Left lung (tissue), 10 donors: ENCODE data around the gene QRICH2. TPM values are rescaled to one million over a fixed set of nuclear protein-coding genes. Genes with fewer than 3 reads are reported as not detected.

Experiments
- ATAC-seq: fragments of 200-7000 bp; cut with Tn5 transposase; one replicate; pipeline ENCODE4 v1.9.1; 2020; ENCODE audit warnings: moderate library complexity
- DNase-seq, 4 donors: peaks; one replicate each; pipeline ENCODE4 v3.0.0-alpha.2; 2013 to 2020
- H3K27ac ChIP-seq, 2 donors: fragments of 200-600 bp; sonication (generic) in 1 of 2; one replicate each; pipeline versions ENCODE4 v1.5.0 to v1.8.0; 2020 to 2021
- H3K27me3 ChIP-seq, 2 donors: fragments of 200-600 bp; sonication (generic) in 1 of 2; one replicate each; pipeline versions ENCODE4 v1.5.0 to v1.8.0; 2020 to 2021
- H3K36me3 ChIP-seq, 2 donors: fragments of 200-600 bp; sonication (generic) in 1 of 2; one replicate each; pipeline versions ENCODE4 v1.5.0 to v1.8.0; 2020 to 2021
- H3K4me1 ChIP-seq, 2 donors: fragments of 200-600 bp; one replicate each; pipeline ENCODE4 v1.8.0; 2021
- H3K4me3 ChIP-seq, 2 donors: fragments of 200-600 bp; sonication (generic) in 1 of 2; one replicate each; pipeline versions ENCODE4 v1.5.0 to v1.8.0; 2020 to 2021; ENCODE audit warnings: mild to moderate bottlenecking in 1 of 2
- H3K9me3 ChIP-seq, 2 donors: fragments of 200-600 bp; sonication (generic) in 1 of 2; one replicate each; pipeline versions ENCODE4 v1.5.0 to v1.8.0; 2020 to 2021
- CTCF ChIP-seq, 2 donors: fragments of 200-600 bp; sonication (generic) in 1 of 2; IDR thresholded peaks; one replicate each; pipeline versions ENCODE4 v1.5.0 to v1.8.0; 2021; ENCODE audit warnings: antibody characterized with exemption in 2 of 2
- intact Hi-C, 2 donors: fragments of 100-400 bp; cut with DNase I; formaldehyde crosslinking; loops; one replicate each; pipeline versions ENCODE4 v1.11.2 to v1.14.2; 2022
- polyA plus RNA-seq, 6 donors: library from polyadenylated mRNA; unstranded; fragments of 120-200 nt; gene quantifications; one replicate each; pipeline ENCODE4 v1.2.1, GENCODE V29; 2013; ENCODE audit not compliant: insufficient read length in 6 of 6
- total RNA-seq, 2 donors: library from RNA; stranded (reverse); fragmentation: NEBNext Ultra II Directional; extraction: Animal tissue kit (Norgen Biotek cat#: 25700); gene quantifications; one replicate each; pipeline ENCODE4 v1.2.1, GENCODE V29; 2021
- donor health status: DM: no; HTN: yes; CAD: no.
- donor health status: DM: no; HTN: no; CAD: no.

Gene QRICH2
- total and polyA plus RNA-seq, 8 donors, result 2.8 to 10.6 (median 7.5) TPM

- intact Hi-C loops, result no loop called here
- peaks cover 2 to 31% of the 10 kb centered on the region in 2 donors for H3K4me1 ChIP-seq
- no peaks in the 10 kb centered on the region for H3K36me3 ChIP-seq
- DNase-seq (no peak), ATAC-seq (no peak)
- H3K27me3 ChIP-seq, result no peaks in the 10 kb centered on the region
- TF ChIP-seq CTCF (IDR thresholded peaks at IDR 0.05), result no peak
- no peak overlapping the region for H3K27ac ChIP-seq
- H3K9me3 ChIP-seq, result no peaks in the 10 kb centered on the region
- no peak overlapping the region for H3K4me3 ChIP-seq
Observed at GRCh38 chr17:76277300-76278267, 30.5 kb downstream of the QRICH2 start.

GRCh38 chr17:76276461-76277299, 31.4 kb downstream of the QRICH2 start:
- H3K4me3 ChIP-seq, result no peak overlapping the region
- no peak for TF ChIP-seq CTCF (IDR thresholded peaks at IDR 0.05)

GRCh38 chr17:76276069-76276431, 32.0 kb downstream of the QRICH2 start:
- no peaks in the 10 kb centered on the region for H3K9me3 ChIP-seq
- DNase-seq, result no peak
- intact Hi-C loops, result no loop called here
- TF ChIP-seq CTCF (IDR thresholded peaks at IDR 0.05), result no peak
- peaks cover 15 to 46% of the 10 kb centered on the region in 2 donors for H3K4me1 ChIP-seq
- peaks cover 0 to under 1% of the 10 kb centered on the region in 2 donors for H3K36me3 ChIP-seq
- no peak overlapping the region for H3K27ac ChIP-seq
- no peaks in the 10 kb centered on the region for H3K27me3 ChIP-seq
- no peak overlapping the region for H3K4me3 ChIP-seq
- ATAC-seq, result no peak

More at GRCh38 chr17:76276461-76277299, 31.4 kb downstream of the QRICH2 start:
- intact Hi-C loops, result no loop called here
- ATAC-seq (no peak), DNase-seq (no peak)
- Histone ChIP-seq H3K27me3 (no peaks in the 10 kb centered on the region), H3K36me3 (no peaks in the 10 kb centered on the region), H3K4me1 (peaks cover 11 to 40% of the 10 kb centered on the region in 2 donors), H3K27ac (no peak overlapping the region), H3K9me3 (no peaks in the 10 kb centered on the region)

GRCh38 chr17:76275382-76276068, 32.6 kb downstream of the QRICH2 start:
- TF ChIP-seq CTCF (IDR thresholded peaks at IDR 0.05), result no peak
- ATAC-seq, result no peak
- H3K4me1 ChIP-seq, result peaks cover 15 to 52% of the 10 kb centered on the region in 2 donors

More at GRCh38 chr17:76275382-76276068, 32.6 kb downstream of the QRICH2 start:
- no peaks in the 10 kb centered on the region for H3K9me3 ChIP-seq
- H3K36me3 ChIP-seq, result peaks cover 0 to 5% of the 10 kb centered on the region in 2 donors
- H3K4me3 ChIP-seq, result no peak overlapping the region
- H3K27me3 ChIP-seq, result no peaks in the 10 kb centered on the region
- DNase-seq, result no peak
- intact Hi-C loops, result no loop called here
- H3K27ac ChIP-seq, result no peak overlapping the region
